BJ (cell line): Measurements from ENCODE around the gene DENND1A. TPM values are rescaled to one million over a fixed set of nuclear protein-coding genes. Genes with fewer than 3 reads are reported as not detected.

Experiments used
- CTCF ChIA-PET: fragments of 350-600 bp; formaldehyde crosslinking; extraction: SDS; loops from one replicate; lab custom pipeline; 2021; ENCODE audit warnings: antibody characterized with exemption, inconsistent platforms; lab: Yijun Ruan, JAX
- POLR2A ChIA-PET: fragments of 300-600 bp; sonication (Branson Sonifier 250); formaldehyde crosslinking; extraction: SDS; loops from one replicate; lab custom pipeline; 2021; ENCODE audit warnings: antibody characterized with exemption; lab: Charles Lee
- DNase-seq: peaks from one replicate; pipeline ENCODE4 v3.0.0-alpha.2; 2011; ENCODE audit warnings: low read depth
- H3K27me3 ChIP-seq: 2 replicates; pipeline ENCODE4 v1.6.0; 2011; ENCODE audit warnings: low read length; ENCODE audit not compliant: control insufficient read depth, insufficient read depth
- H3K36me3 ChIP-seq: 2 replicates; pipeline ENCODE4 v1.5.1; 2011; ENCODE audit warnings: low read length; ENCODE audit not compliant: control insufficient read depth, insufficient read depth
- H3K4me3 ChIP-seq: 2 replicates; pipeline ENCODE4 v1.5.1; 2011; ENCODE audit warnings: low read depth, mild to moderate bottlenecking, control low read depth, low read length
- polyA plus RNA-seq: library from polyadenylated mRNA; depleted of rRNA; stranded (reverse); fragments of >200 nt; gene quantifications from 2 replicates; pipeline ENCODE4 v1.2.3, GENCODE V29; 2011
- TF ChIP-seq, protein P1 (sequence below): IDR thresholded peaks from 2 replicates; pipeline ENCODE4 v1.5.1; 2011; ENCODE audit warnings: low read depth, mild to moderate bottlenecking, control low read depth, inconsistent platforms, low read length, moderate library complexity; ENCODE audit not compliant: insufficient read depth

Gene DENND1A
- polyA plus RNA-seq, 1 experiment, result 24.0 TPM

DNA sequence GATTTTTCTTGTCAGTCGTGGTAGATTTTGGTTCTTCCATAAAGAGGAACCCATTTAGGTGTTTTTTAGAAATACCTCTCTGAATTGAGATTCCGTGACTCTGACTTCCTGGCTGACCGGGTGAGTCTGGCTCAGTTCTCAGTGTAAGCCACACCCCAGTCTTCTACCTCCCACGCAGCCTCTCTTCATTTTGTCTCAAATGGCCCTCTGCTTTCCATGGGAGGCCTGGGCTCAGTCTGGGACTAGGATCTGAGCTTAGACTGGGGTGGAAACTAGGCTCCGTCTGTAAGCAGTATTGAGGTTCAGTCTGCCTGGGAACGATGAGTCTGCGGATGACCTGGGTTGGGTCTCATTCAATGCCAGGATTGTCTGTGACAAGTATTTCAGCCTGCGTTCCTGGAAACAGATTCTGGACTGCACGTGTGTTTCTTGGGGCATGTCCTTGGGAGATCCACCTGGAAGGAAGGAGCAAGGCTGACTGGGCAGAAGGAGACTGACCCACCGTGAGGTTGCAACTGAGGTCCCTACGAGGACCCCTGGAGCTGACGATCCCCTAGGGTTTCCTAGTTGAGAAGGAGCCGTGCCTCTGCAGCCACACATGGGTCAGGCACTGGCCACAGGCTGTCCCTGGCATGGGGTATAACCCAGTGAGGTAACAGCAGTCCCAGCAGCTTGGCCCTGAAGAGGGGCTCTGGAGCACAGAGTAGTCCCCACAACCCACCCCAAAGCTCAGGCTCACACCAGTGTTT is 586.3 kb downstream of the DENND1A start:
- TF ChIP-seq, protein P1, sequence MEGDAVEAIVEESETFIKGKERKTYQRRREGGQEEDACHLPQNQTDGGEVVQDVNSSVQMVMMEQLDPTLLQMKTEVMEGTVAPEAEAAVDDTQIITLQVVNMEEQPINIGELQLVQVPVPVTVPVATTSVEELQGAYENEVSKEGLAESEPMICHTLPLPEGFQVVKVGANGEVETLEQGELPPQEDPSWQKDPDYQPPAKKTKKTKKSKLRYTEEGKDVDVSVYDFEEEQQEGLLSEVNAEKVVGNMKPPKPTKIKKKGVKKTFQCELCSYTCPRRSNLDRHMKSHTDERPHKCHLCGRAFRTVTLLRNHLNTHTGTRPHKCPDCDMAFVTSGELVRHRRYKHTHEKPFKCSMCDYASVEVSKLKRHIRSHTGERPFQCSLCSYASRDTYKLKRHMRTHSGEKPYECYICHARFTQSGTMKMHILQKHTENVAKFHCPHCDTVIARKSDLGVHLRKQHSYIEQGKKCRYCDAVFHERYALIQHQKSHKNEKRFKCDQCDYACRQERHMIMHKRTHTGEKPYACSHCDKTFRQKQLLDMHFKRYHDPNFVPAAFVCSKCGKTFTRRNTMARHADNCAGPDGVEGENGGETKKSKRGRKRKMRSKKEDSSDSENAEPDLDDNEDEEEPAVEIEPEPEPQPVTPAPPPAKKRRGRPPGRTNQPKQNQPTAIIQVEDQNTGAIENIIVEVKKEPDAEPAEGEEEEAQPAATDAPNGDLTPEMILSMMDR, result no peak
- POLR2A ChIA-PET, result no interaction called here
- no peaks in the 10 kb centered on the region for H3K36me3 ChIP-seq

DNA sequence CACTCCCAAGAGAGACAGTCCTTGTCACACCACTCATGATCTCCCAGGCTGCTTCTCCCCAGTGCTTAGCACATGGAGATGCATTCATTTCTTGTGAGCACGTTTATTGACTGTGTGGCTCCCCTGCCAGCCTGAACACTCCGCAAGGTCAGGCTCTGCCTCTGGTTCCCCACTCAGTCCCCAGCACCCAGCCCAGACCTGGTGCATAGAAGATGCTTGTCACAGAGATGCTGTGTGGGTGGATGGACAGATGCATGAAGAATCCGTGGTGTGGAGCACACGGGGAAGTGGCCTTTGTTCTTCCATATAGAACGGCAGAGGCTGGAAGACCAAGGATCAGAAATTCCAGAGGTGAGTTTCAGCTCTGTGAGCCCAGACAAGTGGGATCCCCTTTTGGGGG is 587.7 kb downstream of the DENND1A start:
- peaks cover 3% of the 10 kb centered on the region for H3K27me3 ChIP-seq
- H3K4me3 ChIP-seq, result no peak overlapping the region
- H3K36me3 ChIP-seq, result no peaks in the 10 kb centered on the region
- ChIA-PET POLR2A (no interaction called here), CTCF (interaction anchor here (8.7 kb wide), 1 partner anchor 7 kb away, joined by 45 read pairs; no protein-coding TSS in a partner anchor)
- DNase-seq, result no peak
- TF ChIP-seq, protein P1, result no peak

More for the DNA sequence above, 586.3 kb downstream of the DENND1A start:
- Histone ChIP-seq H3K4me3 (no peak overlapping the region), H3K27me3 (peaks cover 3% of the 10 kb centered on the region)
- CTCF ChIA-PET, result no interaction called here
- no peak for DNase-seq

DNA sequence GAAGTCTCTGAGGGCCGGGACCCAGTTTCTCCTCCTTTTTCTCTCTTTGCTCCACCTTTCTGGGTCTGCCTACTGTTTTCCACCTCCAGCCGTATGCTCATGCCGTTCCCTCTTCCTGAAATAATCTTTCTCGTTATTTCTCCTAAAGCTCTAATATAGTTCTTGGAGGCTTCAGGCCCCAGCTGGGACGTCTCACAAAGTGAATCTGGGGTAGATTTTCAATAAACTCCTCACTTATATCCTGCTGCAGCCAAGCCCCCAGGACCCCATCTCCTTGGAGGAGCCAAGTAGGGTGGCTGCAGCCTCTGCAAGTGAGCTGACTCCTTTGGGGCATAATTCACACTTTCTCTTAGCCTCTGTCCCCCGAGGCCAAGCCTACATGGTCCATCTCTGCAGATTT is 588.1 kb downstream of the DENND1A start:
- TF ChIP-seq, protein P1, result no peak
- Histone ChIP-seq H3K36me3 (no peaks in the 10 kb centered on the region), H3K4me3 (no peak overlapping the region), H3K27me3 (peaks cover 3% of the 10 kb centered on the region)
- ChIA-PET POLR2A (no interaction called here), CTCF (interaction anchor here (8.7 kb wide), 1 partner anchor 8 kb away, joined by 45 read pairs; no protein-coding TSS in a partner anchor)
- DNase-seq, result no peak

DNA sequence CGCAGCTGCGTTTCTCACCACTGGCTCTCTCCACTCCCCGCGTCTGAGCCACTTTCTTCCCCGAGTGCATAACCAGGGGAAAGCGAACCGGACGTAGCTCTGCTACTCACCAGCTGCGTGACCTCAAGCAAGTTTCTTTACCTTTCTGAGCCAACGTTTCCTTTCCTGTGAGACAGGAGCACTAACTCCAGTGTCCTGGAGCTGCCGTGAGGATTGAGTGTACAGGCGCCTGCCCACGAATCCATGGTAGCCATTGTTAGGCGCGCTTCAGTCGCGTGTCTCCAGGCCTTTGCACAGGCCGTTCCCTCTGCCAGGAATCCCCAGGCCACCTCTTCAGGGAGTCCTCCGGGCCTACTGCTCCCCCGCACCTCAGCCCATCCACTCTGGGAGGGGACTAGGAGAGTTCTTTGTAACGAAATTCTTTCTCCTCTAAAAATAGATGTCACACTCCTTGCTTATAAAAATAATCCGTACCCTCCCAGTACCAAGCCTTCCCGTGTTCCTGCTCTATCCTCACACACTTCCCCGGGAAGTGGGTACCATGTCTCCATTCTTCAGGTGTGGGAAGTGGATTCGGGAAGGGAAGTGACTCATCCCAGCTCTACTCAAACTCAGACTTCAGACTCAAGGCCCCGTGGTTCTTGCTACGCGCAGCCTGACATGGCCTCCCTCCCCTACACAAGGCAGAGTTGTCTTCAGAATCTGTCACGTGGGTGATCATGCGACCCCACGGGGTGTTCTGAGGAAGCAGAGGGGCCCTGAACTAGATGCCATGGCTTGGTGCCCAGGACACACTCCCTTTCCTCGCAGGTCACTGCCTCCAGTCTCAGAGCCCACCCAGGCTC is 590.0 kb downstream of the DENND1A start:
- TF ChIP-seq, protein P1, result no peak
- ChIA-PET CTCF (interaction anchor here (8.7 kb wide), 1 partner anchor 9 kb away, joined by 45 read pairs; no protein-coding TSS in a partner anchor), POLR2A (no interaction called here)
- peaks cover 3% of the 10 kb centered on the region for H3K27me3 ChIP-seq
- H3K36me3 ChIP-seq, result no peaks in the 10 kb centered on the region
- no peak for DNase-seq
- H3K4me3 ChIP-seq, result no peak overlapping the region
